RPMI7951 (cell line): ENCODE measurements around the gene RRP1. TPM values are rescaled to one million over a fixed set of nuclear protein-coding genes. Genes with fewer than 3 reads are reported as not detected.
"Not testable (repeated sequence)": the region's sequence is repeated elsewhere in the genome, so short reads cannot be mapped to it uniquely, and the experiment has no call there.

Experiments
- DNase-seq: peaks from one replicate; pipeline ENCODE4 v3.0.0-alpha.2; 2012; ENCODE audit warnings: low read depth
- total RNA-seq: library from RNA; depleted of rRNA; stranded (reverse); fragments of >200 nt; shearing (Covaris generic); gene quantifications from 2 replicates; pipeline ENCODE4 v1.2.3, GENCODE V29; 2014; rRNA removed

The RRP1 gene
- total RNA-seq, 1 experiment from 2014 or later, result 19.6 TPM

GRCh38 chr21:43836616-43837015 lies 47.2 kb downstream of the RRP1 start:
- DNase-seq, result no peak

GRCh38 chr21:43840259-43840658 lies 50.9 kb downstream of the RRP1 start:
- DNase-seq, result no peak

GRCh38 chr21:43842742-43843141 lies 53.4 kb downstream of the RRP1 start:
- no peak for DNase-seq

GRCh38 chr21:43844906-43845305 lies 55.5 kb downstream of the RRP1 start:
- not testable (repeated sequence) for DNase-seq

- no peak for DNase-seq
These were observed 56.0 kb downstream of the RRP1 start for GRCh38 chr21:43845386-43845785.

- no peak for DNase-seq
These were observed 57.1 kb downstream of the RRP1 start for GRCh38 chr21:43846430-43846829.

GRCh38 chr21:43847301-43847700 lies 57.9 kb downstream of the RRP1 start:
- DNase-seq, result no peak

GRCh38 chr21:43848771-43849170 lies 59.4 kb downstream of the RRP1 start:
- no peak for DNase-seq

GRCh38 chr21:43849532-43850299 lies 60.3 kb downstream of the RRP1 start:
- no peak for DNase-seq

- DNase-seq, result no peak
These were observed 61.4 kb downstream of the RRP1 start for GRCh38 chr21:43850728-43851295.

- DNase-seq, result no peak
These were observed 62.2 kb downstream of the RRP1 start for GRCh38 chr21:43851593-43851992.

- DNase-seq, result no peak
These were observed 64.7 kb downstream of the RRP1 start for GRCh38 chr21:43853851-43854772.

Other genes starting within 250 kb of the RRP1 start
- 0.49 and 0.96 TPM in 2 replicates for gene HSF2BP, start 130.1 kb upstream of the RRP1 start, total RNA-seq
- 12.1 and 13.1 TPM in 2 replicates for gene RRP1B, start 130.0 kb upstream of the RRP1 start, total RNA-seq
- 41.3 and 41.8 TPM in 2 replicates for gene PDXK, start 70.4 kb upstream of the RRP1 start, total RNA-seq
- 17.6 and 25.7 TPM in 2 replicates for gene CSTB, start 13.3 kb upstream of the RRP1 start, total RNA-seq
- gene AGPAT3, start 75.6 kb downstream of the RRP1 start, total RNA-seq, result 18.3 and 23.3 TPM in 2 replicates
- 11.8 and 24.5 TPM in 2 replicates for gene TRAPPC10, start 222.7 kb downstream of the RRP1 start, total RNA-seq